HG03103 (cell line): Measurements from ENCODE around the gene MINDY4.

Source experiments
- ATAC-seq: cut with Tn5 transposase; IDR thresholded peaks from one replicate; pipeline ENCODE4 v1.9.1; 2021; ENCODE audit warnings: low read depth; ENCODE audit not compliant: unreplicated experiment

Gene MINDY4

DNA sequence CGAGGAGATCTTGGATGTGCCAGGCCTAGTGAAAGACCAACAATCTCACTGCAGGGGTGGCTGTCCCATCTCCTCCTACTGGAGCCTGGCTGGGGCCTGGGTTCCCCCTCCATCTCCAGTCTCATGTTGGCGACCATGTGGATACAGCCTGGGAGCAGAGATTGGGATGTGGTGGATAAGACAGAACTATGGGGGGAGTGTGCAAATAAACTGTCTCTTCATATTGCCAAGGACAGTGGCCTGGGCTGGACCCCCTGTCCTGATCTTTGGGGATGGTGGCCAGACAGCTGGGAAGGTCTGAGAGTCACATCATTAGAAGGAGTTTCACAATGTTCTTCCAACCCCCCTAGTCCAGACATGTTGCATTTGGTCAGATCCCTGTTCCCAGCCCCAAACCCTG lies 5.8 kb upstream of the MINDY4 start:
- no peak for ATAC-seq

GRCh38 chr7:30770845-30771173 lies 408 bp upstream of the MINDY4 start:
- ATAC-seq: no peak

- no peak for ATAC-seq
Measured at GRCh38 chr7:30771880-30772425, 736 bp downstream of the MINDY4 start.

DNA sequence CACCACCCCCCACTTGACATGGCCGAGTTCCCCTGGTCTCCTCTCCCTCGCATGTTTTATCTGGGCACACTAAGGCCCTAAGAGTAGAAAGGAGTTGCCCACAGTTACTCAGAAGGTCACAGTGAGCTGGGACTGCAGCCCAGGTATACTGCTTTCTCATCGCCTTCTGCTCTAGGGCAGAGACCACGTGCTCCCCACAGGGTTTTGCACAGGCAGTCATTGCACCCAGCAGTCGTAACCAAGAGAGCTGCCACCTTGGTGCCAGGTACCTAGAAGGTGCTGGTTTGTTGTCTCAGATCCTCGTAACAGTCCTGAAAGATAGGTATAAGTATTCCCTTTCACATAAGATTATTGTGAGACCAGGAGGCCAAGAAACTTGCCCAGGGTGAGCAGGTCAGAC lies 1.8 kb downstream of the MINDY4 start:
- no peak for ATAC-seq

DNA sequence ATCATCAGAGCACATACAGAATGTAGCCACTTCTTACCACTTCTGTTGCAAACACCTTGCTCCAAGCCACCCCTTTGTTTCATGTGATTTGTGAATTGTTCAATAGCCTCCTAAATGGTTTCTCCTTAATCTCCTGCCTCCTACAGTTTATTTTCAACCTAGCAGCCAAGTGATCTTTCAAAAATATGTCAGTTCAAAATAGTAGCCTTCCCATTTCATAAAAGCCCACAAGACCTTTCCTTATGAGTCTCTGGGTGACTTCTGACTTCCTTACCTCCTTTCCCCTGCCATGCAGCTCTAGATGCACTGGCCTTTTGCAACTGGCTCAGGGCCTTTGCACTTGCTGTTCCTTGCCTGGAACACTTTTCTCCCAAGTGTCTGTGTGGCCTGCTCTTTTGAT lies 4.8 kb downstream of the MINDY4 start:
- ATAC-seq: no peak

GRCh38 chr7:30776971-30777370 lies 5.8 kb downstream of the MINDY4 start:
- no peak for ATAC-seq

DNA sequence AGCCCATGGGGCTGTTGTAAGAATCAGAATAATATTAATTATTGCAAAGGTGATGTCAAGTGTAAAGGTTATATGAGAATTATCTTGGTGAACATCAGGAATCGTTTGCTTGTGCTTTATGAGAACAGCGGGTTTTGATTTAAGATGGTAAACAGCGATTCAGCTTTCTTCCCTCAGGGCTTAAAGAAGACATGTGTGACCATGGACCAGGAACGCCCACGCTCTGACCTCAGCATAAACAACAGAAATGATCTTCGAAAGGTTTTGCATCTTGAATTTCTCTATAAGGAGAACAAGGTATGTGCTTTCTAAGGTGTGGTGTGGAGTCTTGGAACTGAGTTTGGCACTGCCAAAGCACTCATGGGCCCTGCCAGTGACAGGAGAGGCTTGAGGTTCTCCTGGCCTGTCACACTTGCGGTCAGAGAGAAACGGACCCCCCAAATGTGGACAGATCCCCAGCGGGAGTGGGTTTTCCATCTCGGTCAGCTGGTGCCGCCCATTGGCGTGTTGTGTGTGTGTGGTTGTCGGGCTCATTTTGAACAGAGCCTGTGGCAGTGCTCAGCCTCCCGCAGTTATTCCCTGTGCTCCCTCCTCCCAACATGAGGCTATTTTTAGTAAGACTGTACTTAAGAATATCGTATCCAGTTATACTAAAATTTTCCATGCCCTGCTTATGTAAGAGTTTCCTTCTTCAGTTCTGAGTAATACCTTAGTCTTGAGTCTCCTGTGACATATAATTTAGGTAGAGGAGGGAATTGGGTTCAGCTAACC lies 7.2 kb downstream of the MINDY4 start:
- ATAC-seq: no peak

DNA sequence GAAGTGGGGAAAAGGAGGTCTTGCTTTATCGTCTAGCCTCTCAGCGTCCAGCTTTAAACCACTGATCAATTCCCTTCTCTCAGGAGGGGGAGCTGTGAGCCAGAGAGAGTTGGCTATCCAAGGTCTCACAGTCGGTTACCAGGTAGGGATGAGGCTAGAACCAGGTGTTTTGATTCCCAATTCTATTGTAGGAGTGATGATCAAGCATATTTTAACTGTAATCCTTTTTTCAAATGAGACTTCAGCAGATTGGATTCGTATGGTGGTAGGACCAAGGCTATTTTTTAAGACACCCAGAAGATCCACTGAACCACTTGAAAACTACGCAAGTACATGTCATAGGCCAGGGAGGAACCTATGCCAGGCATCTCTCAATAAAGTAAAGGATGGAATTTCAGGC lies 8.4 kb downstream of the MINDY4 start:
- ATAC-seq: no peak

- ATAC-seq: no peak
Measured at GRCh38 chr7:30780941-30781340, 9.7 kb downstream of the MINDY4 start.

- no peak for ATAC-seq
Measured at GRCh38 chr7:30782690-30783089, 11.5 kb downstream of the MINDY4 start.

GRCh38 chr7:30785786-30786185 lies 14.6 kb downstream of the MINDY4 start:
- ATAC-seq: no peak

DNA sequence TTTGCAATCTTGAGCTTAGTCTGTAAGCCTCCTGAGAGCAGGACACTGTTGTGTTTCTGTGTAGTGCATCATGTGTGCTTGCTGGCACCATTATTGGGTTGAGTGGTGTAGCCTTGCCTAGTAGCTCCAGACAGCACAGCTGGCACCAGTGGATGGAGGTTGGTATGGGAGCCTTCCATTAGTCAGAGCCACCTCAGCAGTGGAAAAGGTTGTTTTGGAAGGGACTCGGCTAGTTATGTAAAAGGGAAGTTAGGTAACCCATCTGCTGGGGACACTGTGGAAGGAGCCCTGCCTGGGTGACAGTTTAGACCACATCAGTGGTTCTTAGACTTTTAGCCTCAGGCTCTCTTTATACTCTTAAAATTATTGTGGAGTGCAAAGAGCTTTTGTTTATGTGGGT lies 16.3 kb downstream of the MINDY4 start:
- no peak for ATAC-seq

- no peak for ATAC-seq
Measured at GRCh38 chr7:30788640-30789333, 17.6 kb downstream of the MINDY4 start.

- ATAC-seq: no peak
Measured at GRCh38 chr7:30789334-30789711, 18.1 kb downstream of the MINDY4 start.

GRCh38 chr7:30790356-30790755 lies 19.1 kb downstream of the MINDY4 start:
- no peak for ATAC-seq

GRCh38 chr7:30791114-30791513 lies 19.9 kb downstream of the MINDY4 start:
- ATAC-seq: no peak

- no peak for ATAC-seq
Measured at GRCh38 chr7:30795161-30795948, 24.1 kb downstream of the MINDY4 start.

DNA sequence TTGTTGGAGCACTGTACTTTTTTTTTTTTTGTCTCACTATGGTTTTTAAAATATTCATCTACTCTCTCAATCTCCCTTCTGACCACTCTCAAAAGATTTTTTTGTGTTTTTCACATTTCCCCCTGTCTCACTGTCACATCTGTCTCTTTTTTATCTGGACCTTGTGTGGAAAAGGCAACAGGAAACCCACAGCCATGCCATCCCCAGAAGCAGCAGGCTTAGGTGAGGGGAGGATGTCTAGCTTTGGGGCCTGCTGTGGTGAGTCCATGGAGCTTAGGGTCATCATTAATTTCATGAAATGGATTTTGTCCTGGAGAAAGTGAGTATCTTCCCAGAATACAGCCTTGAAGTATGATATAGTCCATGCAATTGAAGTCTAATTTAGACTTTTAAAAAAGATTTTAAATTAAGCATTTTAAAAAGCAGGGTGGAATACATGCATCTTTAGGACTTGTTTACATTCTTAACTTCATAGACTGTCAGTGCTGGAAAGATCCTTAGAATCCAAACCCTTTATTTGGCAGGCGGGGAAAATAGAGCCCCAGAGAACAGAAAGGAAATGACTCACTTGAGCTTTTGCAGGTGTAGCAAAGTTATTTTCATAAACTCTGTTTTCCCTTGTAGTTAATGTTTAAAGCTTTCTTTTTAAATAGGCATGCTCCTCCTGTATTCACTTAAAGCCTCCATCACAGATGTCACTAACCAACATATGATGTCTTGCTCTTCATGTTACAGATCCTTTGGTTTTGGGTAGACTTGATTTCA lies 25.1 kb downstream of the MINDY4 start:
- ATAC-seq: no peak

DNA sequence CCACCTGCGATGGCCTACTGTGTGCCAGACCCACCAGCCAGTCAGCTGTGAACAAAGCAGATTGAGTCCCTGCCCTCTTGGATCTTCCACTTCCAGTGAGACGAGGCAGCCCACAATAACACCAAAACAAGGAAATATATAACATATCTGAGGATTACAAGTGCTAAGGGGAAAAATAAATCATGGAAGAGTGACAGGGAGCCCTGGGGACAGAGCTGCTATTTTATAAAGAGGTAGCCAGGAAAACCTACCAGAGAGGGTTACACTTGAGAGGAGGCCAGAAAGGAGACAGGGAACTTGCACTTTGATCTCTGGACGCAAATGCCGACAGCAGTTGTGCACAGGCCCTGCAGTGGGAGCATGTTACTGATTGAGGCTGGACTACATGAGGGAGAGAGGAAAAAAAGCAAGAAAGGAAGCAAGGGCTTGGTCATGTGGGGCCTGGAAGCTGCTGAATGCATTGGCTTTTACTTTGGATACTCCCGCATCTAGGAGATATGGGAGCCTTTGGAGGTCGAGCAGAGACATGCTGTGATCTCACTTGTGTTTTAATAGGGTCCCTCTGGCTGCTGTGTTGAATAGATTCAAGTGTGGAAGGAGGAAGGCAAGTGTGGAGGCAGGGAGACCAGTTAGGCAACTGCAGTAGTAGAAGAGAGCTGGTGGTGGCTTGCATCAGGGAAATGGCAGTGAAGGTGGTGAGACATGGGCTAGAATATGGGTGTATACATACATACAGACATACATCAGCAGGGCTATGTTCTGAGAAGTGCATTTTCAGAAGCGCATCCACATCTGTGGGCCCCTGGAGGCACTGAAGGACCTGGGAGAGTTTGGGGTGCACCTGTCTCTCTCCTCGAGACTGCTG lies 26.2 kb downstream of the MINDY4 start:
- ATAC-seq: no peak
